Vagina (tissue), 2 donors: Measurements from ENCODE around the gene ZNF777.

Experiments
- POLR2AphosphoS5 ChIP-seq, 2 donors: sonication (generic); formaldehyde crosslinking; IDR thresholded peaks; one replicate each; pipeline ENCODE4 v1.9.0; 2017; ENCODE audit warnings: antibody characterized with exemption in 2 of 2, mild to moderate bottlenecking in 2 of 2, low read depth in 1 of 2; ENCODE audit not compliant: insufficient read depth in 1 of 2
- TF ChIP-seq, protein P1 (sequence below), 3 experiments: fragments of 450-650 bp in 2 of 3; fragments of 200-600 bp in 1 of 3; sonication (generic) in 1 of 3; IDR thresholded peaks; one replicate each; pipeline ENCODE4 v1.5.1; 2017 to 2019; ENCODE audit warnings: antibody characterized with exemption in 3 of 3, mild to moderate bottlenecking in 2 of 3, moderate library complexity in 2 of 3

DNA sequence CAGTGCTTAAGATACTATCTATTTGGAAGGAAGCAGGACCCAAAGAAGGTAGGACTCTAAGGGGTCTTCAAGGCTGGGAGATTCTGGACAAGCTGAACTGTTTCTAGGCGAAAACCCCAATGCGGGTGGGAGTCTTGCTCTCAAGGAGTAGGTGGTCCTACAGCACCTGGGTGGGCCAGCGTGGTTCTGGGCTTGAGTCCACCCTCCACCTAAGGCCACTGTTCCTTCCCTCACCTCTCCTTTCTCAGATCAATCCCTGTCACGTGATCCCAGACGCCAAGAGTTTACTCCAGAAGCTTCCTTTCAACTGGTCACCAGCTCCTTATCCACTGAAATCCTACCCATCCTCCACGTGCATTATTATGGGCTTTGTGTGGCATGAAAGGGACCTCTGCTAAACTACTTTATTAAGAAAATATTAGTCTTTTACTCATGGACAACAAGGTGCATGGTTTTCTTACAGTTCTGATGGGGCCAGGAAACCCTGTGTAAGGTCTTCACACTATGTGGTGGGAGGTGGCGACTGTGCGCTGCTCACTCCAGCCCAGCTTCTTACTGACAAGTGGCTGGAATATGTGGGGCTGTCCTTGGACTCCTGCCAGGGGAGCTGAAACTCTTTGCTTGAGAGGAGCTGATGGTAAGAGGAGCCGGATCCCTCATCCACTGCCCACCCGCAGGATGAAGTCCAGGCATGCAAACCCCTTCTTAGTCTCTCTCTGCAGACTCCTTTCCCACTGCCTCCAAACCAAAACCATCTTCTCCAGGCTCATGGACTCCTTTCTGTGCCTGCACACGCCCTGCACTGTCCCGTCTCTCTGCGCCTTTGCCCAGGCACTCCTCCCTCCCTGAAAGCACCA is 35.2 kb upstream of the ZNF777 start:
- TF ChIP-seq, protein P1, sequence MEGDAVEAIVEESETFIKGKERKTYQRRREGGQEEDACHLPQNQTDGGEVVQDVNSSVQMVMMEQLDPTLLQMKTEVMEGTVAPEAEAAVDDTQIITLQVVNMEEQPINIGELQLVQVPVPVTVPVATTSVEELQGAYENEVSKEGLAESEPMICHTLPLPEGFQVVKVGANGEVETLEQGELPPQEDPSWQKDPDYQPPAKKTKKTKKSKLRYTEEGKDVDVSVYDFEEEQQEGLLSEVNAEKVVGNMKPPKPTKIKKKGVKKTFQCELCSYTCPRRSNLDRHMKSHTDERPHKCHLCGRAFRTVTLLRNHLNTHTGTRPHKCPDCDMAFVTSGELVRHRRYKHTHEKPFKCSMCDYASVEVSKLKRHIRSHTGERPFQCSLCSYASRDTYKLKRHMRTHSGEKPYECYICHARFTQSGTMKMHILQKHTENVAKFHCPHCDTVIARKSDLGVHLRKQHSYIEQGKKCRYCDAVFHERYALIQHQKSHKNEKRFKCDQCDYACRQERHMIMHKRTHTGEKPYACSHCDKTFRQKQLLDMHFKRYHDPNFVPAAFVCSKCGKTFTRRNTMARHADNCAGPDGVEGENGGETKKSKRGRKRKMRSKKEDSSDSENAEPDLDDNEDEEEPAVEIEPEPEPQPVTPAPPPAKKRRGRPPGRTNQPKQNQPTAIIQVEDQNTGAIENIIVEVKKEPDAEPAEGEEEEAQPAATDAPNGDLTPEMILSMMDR (IDR thresholded peaks at IDR 0.05) = no peak
- TF ChIP-seq POLR2AphosphoS5 (IDR thresholded peaks at IDR 0.05; ENCODE audit: insufficient read depth in 1 of 2, low read depth in 1 of 2) = no peak
